Amniotic stem cell (primary cell): ENCODE measurements around the gene RMI1.
A peak's percentile ranks its signal among the peaks of the same experiment; 100 is the strongest.
"Not testable (repeated sequence)": the region's sequence is repeated elsewhere in the genome, so short reads cannot be mapped to it uniquely, and the experiment has no call there.

ENCODE experiments used
- DNase-seq: peaks from one replicate; lab custom pipeline; 2025; lab: John Stamatoyannopoulos, UW

Gene RMI1

DNA sequence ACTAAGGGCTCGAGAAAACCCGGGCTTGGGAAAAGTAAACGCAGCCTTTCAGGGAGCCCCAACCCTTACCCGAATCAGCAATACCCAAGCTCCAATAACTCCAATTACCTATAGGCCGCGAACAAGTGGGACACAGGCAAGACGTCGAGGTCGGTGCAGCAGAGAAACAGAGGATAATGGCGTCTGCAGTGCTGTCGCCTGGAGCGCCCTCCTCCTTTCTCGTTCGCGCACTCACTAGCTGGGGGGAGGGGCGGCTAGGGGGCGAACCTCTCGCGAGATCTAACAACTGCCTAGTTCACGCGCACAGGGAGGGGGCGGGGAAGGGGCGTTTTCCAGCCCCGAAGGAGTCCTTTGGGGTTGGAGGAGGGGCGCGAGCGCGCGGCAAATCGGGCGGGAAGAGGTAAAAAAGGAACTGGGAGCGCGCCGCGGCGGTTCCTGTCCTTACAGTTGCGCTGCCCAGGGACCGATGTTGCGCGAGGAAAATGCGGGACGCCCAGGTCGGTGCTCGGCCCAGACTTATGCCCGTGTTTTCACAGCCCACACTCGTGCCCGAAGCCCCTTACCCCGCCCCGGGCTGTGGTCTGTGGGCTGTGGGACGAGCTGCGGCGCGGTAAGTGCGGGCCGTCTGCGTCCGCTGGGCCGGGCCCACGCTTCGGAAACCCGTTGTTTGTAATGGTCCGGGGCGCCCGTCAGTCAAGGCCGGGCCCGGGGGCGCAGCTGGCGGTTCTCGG, at the start of gene RMI1:
TSS of gene RMI1 (plus strand) at position 411 of the 731 bp plus-strand sequence. CDS start 20,182 bp downstream, outside the sequence.
- DNase-seq, result peak; percentile 97

DNA sequence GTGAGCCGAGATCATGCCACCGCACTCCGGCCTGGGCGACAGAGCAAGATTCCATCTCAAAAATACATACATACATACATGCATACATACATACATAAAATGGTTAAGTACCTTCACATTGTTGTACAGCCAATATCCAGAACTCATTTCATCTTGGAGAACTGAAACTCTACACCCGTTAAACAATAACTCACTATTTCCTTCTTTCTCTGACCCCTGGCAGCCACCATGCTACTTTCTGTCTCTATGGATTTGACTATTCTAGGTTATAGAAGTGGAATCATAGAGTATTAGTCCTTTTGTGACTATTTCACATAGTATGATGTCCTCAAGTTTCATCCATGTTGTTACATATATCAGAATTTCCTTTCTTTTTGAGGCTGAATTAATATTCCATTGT, 49.7 kb upstream of the RMI1 start:
- DNase-seq, result no peak

DNA sequence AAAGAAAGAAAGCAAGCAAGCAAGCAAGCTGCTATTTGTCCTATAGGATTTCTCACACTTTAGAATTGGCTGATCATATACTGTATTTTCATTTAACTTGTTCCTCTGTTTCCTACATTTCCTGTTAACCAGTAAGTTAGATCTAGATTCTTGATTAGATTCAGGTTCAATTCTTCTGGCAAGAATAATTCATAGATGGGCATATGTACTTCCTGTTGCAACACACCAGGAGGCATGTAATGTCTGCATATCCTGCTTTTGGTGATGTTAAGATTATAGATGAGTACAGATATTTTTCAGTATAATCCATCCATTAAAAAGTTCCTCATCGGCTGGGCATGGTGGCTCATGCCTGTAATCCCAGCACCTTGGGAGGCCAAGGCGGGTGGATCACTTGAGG, 48.6 kb upstream of the RMI1 start:
- DNase-seq, result no peak

DNA sequence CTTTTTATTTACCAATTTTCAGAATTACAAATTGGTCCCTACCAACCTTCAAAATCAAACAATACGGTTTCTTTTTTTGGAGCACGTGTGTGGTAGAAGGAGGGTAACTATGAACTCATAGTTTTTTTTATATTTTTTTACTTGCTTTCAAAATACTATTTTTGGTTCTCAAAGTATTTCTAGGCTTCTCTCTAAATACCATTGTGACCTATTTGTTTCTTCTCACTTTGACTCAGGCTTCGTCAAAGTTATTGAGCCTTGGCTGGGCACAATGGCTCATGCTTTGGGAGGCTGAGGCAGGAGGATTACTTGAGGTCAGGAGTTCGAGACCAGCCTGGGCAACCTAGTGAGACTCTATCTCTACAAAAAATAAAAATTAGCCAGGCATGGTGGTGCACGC, 47.8 kb upstream of the RMI1 start:
- DNase-seq, result no peak

DNA sequence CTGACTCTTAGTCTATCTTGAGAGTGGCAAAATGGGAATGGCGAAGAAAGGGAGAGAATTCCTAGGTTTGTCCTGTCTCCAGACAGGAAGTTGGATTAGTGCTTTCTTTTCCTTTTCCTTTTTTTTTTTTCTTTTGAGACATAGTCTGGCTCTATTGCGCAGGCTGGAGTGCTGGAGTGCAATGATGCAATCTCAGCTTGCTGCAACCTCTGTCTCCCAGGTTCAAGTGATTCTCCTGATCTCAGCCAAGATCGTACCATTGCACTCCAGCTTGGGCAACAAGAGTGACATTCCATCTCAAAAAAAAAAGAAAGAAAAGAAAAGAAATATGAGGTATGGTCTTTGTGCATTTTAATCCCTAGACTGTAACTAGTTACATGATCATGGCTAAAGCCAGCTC, 46.8 kb upstream of the RMI1 start:
- no peak for DNase-seq

DNA sequence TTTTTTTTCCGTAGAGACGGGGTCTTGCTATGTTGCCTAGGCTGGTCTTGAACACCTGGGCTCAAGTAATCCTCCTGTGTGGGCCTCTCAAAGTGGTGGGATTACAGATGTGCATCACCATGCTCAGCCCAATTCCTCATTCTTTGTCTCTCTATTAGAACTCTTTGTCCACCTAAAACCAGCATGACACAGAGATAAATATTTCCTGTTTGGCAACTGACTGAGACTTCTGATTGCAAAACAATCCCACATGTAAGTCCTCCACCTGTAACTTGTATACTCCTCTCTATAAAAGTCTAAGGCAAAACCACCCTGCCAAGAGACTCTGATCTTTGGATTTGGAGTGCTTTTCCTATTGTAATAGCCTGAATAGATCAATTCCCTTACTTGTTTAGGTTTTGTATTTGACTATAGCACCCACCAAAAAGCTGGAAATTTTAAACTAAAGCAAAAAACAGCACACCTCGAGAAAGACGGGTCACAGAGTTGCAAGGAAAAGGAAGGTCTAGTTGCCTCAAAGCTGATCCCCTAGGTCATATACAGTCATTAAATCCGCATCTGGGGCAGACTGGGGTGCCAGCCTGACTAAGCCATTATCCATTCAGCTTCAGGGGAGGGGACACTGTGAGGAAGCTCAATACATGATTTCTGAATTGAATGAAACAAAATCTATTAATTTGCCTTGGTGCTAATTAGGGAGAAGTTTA, 45.9 kb upstream of the RMI1 start:
- no peak for DNase-seq

DNA sequence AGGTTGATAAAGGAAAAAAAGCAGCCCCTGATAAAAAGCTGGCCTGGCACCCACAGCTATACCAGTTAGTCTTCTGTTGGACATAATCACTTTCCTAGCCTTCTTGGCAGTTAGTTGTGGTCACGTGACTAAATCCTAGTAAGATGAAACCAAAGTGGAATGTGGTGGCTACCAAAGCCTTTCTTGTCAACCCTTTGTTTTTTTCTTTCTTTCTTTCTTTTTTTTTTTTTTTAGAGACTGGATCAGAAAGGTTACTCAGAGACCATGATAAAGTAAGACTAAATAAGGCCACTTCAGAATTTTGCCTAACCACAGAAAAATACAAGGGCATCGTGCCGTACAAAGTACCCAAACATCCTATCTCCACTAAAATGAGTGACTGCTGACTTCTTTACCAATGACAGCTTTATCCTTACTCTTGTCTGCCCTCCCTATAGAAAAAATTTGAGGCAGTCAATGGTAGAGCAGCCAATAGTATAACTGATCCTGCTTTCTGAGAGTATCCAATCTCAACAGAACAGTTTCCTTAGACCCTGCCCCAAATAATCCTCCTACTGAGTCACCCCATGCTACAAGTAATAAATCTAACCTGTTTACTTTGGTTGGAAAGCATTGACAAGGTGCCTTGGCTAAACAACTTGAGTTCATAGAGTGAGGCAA, 45.2 kb upstream of the RMI1 start:
- peak; percentile 50 for DNase-seq

DNA sequence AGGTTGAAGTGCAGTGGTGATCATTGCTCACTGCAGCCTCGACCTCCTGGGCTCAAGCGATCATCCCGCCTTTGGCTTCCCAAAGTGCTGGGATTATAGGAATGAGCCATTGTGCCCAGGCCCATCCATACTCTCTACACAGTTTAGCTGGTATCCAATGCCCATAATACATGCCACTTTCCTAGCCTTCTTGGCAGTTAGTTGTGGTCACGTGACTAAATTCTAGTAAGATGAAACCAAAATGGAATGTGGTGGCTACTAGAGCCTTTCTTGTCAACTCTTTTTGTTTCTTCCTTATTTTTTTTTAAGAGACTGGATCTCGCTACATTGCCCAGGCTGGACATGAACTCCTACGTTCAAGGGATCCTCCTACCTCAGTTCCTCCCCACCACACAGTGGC, 44.1 kb upstream of the RMI1 start:
- DNase-seq, result no peak

DNA sequence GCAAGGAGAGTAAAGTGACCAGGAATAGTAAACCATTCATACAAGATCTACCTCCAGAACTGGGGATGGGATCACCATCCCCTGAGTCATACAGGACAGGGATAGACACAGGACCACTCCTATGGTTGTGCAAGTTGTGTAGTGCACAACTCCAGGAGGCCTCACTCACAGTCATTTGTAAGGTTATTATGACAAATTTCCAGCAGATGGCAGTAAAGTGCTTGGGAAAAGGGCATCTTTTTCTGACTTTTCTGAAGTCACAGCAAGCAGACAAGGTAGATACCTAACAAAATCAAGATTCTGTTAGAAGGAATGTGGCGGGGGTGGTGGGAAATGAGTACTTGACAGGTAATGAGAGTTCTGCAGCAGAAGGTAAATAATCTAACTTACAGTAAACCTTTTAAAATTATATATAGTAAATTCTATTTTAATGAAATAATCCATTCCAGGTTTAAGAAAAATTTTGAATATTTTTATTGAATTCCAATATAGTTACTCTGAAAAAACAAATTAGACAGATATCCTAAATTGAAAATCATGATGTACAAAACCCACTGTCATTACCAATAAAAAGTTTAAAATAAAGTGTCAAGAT, 42.6 kb upstream of the RMI1 start:
- peak; percentile 35 for DNase-seq

DNA sequence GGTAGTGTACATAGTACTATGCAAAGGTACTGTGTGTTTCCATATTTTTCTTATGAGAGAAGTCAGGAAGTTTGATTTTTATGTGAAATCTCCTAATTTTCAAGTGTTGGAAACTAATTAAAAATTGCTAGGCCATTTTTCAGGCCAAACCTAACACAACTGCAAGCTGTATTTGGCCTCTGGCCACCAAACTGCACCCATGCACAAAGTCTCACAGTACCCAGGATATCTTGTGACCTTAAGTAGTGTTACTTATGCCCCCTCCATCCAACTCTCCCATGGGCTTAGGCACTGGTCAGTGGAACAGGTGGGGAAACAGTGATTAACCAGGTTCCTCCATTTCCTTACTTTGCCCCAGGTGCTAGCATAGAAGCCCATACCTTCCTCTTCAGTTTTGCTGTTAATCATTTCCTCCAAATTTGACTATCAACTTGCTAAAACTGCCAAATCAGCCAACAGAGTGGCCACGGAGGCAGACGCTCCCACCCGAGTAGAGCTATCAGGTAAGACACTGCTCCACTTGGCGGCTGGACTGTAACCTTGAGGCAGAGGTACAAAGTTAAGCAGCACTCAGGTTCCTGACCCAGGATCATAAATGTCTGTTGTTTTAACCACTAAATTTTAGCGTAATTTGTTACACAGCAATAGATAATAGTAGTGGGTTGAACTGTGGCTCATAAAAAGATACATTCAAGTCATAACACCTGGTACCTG, 39.9 kb upstream of the RMI1 start:
- no peak for DNase-seq

DNA sequence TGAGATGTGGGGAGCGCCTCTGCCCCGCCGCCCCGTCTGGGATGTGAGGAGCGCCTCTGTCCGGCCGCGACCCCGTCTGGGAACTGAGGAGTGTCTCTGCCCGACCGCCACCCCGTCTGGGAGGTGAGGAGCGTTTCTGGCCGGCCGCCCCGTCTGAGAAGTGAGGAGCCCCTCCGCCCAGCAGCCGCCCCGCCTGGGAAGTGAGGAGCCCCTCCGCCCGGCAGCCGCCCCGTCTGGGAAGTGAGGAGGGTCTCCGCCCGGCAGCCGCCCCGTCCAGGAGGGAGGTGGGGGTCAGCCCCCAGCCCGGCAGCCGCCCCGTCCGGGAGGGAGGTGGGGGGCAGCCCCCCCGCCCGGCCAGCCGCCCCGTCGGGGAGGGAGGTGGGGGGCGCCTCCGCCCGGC, 32.5 kb upstream of the RMI1 start:
- not testable (repeated sequence) for DNase-seq

DNA sequence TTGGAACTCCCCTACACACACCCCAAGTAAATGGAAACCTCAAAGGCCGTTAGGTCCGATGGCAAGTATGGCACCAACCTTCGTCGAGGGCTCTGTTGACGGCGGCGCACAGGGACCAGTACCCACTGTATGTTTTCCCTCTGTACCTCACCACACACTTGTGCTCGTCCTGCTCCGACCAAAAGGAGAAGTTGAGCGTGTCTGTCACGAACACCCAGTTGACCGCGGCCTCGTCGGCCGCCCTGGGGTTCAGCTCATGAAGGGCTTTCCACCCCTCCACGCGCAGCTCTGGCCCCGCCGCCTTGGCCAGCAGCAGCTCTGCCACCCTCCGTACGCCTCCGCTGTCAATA, 24.5 kb upstream of the RMI1 start:
- no peak for DNase-seq

DNA sequence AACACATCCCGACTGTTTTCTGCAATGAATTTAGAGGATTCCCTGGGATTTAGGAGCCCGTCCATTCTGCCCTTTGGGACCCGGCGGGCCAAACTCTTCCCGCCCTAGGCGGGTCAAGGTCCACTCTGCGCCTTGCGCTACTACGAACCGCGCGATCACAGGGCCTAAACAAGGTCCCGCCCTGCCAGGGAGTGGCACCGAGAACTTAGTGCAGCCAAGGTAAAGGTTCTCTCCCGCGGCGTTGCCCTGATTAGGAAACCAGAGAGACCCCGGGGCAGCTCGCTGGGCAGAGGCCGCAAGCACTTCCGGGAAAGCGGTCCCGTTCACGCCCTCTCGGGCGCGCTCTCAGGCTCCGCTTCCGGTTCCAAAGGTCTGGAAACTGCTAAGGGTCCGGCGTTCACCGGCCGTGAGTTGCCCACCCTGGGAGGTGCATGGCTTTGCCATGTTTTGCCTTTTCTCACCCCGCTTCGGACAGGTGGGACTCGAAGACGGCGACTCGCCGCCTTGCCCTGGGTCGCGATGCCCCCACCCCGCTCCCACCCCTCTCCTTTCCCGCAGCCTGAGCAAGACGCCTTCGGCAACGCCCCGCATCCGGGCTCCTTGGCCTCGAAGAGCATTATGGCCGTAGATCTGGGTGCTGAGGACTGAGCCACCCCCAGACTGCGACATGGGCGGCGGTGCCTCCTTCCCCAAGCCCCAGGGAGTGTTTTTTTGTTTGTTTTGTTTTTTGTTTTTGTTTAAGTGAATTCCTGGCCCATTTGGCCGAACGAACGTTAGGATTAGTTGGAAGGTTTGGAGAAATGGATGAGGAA, 24.0 kb upstream of the RMI1 start:
- no peak for DNase-seq

DNA sequence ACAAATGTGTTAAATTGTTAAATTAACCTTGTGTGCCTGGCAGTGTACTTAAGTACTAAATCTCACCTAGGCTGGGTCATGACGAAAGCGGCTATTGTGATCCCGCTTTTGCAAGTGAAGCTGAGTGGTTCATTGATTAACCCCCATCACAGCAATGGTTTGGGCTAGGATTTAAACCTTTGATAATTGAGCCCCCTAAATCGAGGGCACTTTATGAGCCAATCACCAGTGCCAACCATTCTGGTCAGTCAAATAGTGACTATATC, 23.4 kb upstream of the RMI1 start:
- no peak for DNase-seq

DNA sequence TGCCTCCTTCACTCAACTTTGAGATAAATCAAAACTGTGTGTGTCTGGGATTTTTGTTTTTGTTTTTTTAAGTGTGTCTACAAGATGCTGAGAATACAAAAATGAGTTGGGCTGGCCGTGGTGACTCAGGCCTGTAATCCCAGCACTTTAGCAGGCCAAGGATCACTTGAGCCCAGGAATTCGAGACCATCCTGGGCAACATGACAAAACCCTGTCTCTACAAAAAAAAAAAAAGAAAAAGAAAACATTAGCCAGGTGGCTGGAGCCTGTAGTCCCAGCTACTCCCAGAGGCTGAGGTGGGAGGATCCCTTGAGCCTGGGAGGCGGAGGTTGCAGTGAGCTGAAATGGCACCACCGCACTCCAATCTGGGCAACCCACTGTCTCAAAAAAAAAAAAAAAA, 21.5 kb upstream of the RMI1 start:
- DNase-seq, result peak; percentile 59

DNA sequence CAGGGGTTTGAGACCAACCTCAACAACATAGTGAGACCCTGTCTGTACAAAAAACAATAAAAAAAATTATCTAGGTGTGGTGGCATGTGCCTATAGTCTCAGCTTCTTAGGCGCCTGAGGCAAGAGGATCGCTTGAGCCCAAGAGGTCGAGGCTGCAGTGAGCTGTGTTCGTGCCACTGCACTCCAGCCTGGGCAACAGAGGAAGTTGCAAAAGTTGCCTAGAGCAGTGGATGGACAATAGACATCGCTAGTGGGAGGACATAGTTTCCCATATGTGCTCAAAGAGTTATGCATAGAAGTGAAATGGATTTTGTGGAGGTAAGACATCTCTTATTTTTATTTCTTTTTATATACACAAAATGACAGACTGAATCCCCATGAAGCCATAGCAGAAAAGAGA, 19.6 kb upstream of the RMI1 start:
- no peak for DNase-seq

DNA sequence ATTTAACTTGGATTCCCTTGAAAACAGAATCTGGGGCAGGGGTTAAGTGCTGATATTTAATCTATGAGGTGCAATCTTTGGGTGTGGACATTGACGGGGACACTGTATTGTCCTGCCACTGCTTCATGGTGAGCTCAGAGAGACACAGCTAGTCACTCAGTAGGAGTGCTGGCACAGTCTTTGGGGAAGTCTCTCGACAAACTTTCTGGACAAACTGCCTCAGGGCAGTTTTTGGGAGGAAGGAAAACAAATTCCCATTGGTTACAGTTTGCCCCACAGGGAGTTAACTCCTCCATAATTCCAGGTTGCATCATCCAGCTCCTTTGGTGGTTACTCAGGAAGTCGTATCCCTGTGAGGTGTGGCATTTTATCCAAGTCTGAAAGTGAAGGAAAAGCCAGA, 18.4 kb upstream of the RMI1 start:
- peak; percentile 8 for DNase-seq

DNA sequence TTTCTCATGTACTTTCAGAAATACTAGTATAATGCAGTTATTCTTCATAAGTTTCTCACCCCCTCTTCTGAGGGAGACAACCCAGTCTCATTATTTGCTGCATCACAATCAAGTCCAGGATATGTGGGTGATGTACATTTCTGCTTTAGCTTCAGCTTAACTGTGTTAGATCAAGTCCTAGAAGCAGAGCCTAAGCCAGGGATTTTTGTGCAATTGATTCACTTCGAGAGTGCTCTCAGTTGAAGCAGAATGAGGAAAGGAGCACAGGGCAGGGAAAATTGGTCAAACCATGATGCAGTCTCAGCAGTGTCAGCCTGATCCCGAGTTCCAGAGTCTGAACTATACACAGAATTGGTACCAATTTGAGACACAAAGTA, 15.6 kb upstream of the RMI1 start:
- no peak for DNase-seq

DNA sequence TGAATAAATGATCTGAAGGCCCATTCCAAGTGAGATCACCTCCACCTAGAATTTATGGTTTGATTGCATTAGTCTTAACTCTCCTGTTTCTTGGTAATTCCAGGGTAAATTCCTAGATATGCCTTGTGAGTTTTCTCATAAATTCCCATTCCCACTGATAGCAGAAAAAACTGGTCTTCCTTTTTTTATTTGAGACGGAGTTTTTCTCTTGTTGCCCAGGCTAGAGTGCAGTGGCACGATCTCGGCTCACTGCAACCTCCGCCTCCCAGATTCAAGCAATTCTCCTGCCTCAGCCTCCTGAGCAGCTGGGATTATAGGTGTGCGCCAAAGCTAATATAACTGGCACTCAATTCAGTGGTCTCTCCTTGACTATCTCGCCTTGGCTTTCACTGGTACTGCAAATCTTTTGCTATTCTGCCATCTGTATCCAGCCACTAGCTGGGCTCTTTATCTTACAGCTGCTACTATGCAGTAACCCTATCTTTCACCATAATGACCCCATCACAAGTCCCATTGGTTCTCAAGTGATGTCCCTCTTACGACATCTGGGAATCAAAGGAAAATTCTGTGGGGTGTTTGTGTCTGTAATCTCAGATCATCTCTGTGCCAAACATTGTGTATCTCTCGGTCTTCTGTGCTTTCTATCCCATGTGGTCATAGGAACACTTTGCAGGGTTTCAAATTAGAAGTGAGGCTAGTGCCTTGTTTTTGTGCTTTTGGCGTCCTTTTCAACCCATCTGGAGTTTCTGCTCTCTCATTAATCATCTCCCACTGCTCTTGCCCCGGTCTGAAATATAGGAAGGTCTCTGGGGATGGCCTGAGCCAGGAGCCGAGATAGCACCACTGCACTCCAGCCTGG, 15.0 kb upstream of the RMI1 start:
- no peak for DNase-seq

DNA sequence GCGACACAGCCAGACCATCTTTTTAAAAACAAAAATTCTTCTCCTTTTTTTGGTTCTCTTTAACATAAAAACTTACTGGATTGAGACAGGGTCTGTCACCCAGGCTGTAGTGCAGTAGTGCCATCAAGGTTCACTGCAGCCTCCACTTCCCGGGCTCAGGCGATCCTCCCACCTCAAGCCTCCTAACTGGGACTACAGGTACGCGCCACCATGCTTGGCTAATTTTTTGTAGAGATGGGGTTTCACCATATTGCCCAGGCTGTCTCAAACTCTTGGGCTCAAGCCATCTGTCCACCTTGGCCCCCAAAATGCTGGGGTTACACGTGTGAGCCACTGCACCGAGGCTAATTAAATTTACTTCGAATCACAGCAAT, 14.4 kb upstream of the RMI1 start:
- DNase-seq, result no peak

DNA sequence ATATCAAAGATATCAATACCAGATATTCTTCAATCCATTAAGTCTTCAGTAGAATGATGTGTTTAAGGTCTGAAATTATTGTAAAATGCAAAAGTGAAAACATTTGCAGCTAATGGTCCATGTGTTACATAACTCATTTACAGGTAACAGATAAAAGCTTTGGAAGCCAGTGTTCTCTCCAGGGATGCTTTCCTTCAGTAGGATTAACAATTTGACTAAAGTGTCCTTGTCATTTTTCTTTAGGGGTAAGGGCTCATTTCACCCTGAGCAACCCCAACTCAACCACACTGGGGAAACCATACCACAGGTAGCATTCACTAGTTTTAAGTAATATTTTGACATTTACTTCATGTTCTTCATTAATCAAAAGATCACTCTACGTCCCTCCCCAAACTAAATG, 13.5 kb upstream of the RMI1 start:
- no peak for DNase-seq
